MG63 (cell line): ENCODE measurements around the gene ADAMTS1. TPM values are rescaled to one million over a fixed set of nuclear protein-coding genes. Genes with fewer than 3 reads are reported as not detected.

Source experiments
- DNase-seq: peaks from one replicate; pipeline ENCODE4 v3.0.0-alpha.2; 2020
- H3K27me3 ChIP-seq: fragments of 250-450 bp; sonication (Bioruptor Pico); 2 replicates; pipeline ENCODE4 v1.5.1; 2020; ENCODE audit warnings: mild to moderate bottlenecking, moderate library complexity
- H3K36me3 ChIP-seq: fragments of 250-450 bp; sonication (Bioruptor Pico); 2 replicates; pipeline ENCODE4 v1.5.1; 2020; ENCODE audit warnings: mild to moderate bottlenecking, moderate library complexity
- H3K4me3 ChIP-seq: fragments of 250-450 bp; sonication (Bioruptor Pico); 2 replicates; pipeline ENCODE4 v1.5.1; 2020; ENCODE audit warnings: mild to moderate bottlenecking, moderate library complexity
- H3K9me3 ChIP-seq: fragments of 250-450 bp; sonication (Bioruptor Pico); 2 replicates; pipeline ENCODE4 v1.5.1; 2020; ENCODE audit warnings: mild to moderate bottlenecking, moderate library complexity
- total RNA-seq: library from RNA; depleted of rRNA; stranded (reverse); fragments of >200 nt; shearing (Covaris generic); gene quantifications from 2 replicates; pipeline ENCODE4 v1.2.3, GENCODE V29; 2014; ENCODE audit warnings: low replicate concordance; rRNA removed

The ADAMTS1 gene
- total RNA-seq, 1 experiment from 2014 or later: 172 TPM

DNA sequence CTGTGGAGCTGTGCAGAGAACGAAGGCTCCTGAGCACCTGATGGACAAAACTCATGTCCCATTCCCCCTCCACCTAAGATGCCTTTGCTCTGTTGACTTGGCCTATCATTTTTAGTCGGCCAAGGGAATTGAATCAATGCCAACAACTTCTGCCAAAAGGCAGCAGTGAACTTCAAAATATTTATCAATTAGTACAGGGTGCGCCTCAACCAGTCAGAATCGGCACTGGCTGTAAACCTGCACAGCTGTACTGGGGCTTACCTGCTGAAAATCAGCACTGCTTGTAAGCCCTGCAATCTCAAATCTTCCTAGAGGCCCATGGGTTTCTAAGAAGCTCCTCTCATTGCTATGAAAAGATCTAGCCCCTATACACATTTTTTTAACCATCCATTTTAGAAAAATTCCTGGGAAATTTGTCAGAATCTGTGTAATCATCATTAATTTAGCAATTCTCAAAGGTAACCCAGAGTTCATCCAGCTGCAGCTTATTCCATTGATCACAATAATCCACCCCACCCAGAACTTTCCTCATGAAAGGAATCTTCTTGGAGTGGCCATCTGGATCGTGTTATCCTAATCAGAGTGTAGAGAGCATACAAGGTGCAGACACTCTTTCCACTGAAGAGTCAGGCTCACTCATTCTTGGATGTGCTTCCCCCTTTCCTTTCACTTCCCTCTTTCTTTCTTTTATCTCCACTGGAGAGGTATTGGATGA lies 40.2 kb downstream of the ADAMTS1 start:
- no peak for DNase-seq
- H3K36me3 ChIP-seq: no peaks in the 10 kb centered on the region
- H3K27me3 ChIP-seq: no peaks in the 10 kb centered on the region
- no peaks in the 10 kb centered on the region; the same call in 1 of the 2 replicates for H3K9me3 ChIP-seq
- H3K4me3 ChIP-seq: no peak overlapping the region

DNA sequence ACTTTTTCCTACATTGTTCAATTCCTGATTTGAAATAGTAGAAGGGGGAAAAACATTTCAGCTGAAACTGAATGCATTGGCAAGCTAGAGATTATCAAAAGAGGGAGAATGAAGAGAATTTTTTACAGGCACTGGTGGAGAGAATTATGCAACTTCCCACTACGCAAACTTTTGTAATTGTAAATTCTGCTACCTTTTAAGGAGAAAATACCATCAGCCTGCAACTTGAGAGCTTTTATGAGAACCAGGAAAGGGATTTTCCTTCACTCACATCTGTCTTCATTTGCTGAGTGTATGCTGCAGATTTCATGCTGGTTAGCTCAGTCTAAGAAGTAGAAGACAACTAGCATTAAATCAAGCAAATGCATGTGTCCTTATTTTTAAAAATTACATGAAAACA lies 43.7 kb downstream of the ADAMTS1 start:
- no peak overlapping the region for H3K4me3 ChIP-seq
- H3K36me3 ChIP-seq: no peaks in the 10 kb centered on the region
- DNase-seq: no peak
- no peaks in the 10 kb centered on the region; the same call in 1 of the 2 replicates for H3K9me3 ChIP-seq
- H3K27me3 ChIP-seq: no peaks in the 10 kb centered on the region

DNA sequence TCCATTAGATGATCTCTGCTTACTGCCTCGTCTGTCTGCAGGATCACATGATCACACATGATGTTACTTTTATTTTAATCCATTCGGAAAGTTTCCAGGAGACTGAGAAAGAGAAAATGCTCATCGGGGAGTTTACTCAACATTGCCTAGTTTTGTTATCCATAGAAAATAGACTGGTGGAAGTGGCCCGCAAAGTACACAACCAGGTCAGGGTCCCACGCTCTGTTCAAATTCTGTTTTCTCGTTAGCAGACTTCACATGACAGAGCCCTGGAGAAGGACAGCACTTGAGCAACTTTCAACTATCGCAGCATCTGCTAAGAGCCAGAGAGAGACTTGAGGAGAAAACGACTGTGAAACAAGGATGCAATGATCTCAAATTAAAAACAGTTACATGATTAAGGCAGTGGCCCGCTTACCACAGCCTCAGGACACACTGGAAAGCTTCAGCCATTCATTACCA lies 44.2 kb downstream of the ADAMTS1 start:
- H3K4me3 ChIP-seq: no peak overlapping the region
- no peaks in the 10 kb centered on the region for H3K27me3 ChIP-seq

DNA sequence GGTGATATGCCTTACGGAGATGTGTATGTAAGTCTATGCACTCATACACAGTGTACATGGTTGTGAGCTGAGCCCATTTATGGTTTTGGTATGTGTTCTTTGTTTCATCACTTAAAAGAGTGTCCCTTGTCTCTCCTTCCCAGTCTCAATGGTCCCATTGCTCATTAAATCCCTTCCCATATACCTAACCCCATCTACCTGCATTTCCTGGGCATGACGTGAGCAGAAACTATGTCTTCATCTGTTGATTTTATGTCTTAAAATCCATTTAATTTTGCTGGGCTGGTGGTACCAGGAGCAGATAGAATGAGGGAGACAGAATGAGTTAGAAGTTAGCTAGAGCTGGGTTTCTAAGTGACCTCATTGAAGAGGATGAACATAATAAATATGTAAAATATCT lies 44.8 kb downstream of the ADAMTS1 start:
- DNase-seq: no peak
- Histone ChIP-seq H3K36me3 (no peaks in the 10 kb centered on the region), H3K4me3 (no peak overlapping the region), H3K9me3 (no peaks in the 10 kb centered on the region; the same call in 1 of the 2 replicates), H3K27me3 (no peaks in the 10 kb centered on the region)

More for the DNA sequence above, 44.2 kb downstream of the ADAMTS1 start:
- Histone ChIP-seq H3K36me3 (no peaks in the 10 kb centered on the region), H3K9me3 (no peaks in the 10 kb centered on the region; the same call in 1 of the 2 replicates)
- DNase-seq: no peak

DNA sequence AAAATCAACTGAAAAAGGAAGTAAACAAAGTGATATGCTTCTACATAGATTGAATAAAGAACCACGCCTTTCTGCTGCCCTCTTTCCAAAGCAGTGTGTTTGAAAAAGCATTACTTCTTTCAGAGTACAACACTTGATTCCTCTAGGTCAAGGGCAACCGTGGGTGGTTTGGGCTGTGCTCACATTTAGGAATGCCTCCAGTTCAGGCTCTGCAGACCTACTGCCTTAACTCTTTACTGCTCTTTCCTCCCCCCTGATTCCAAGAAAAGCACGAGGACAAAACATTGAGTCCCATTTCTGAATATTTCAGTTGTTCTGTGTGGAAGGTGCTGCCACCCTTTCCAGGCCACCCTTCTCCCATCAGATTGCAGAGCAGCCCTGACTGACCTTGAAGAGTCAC lies 45.2 kb downstream of the ADAMTS1 start:
- DNase-seq: no peak
- no peaks in the 10 kb centered on the region for H3K27me3 ChIP-seq
- H3K9me3 ChIP-seq: no peaks in the 10 kb centered on the region; the same call in 1 of the 2 replicates

DNA sequence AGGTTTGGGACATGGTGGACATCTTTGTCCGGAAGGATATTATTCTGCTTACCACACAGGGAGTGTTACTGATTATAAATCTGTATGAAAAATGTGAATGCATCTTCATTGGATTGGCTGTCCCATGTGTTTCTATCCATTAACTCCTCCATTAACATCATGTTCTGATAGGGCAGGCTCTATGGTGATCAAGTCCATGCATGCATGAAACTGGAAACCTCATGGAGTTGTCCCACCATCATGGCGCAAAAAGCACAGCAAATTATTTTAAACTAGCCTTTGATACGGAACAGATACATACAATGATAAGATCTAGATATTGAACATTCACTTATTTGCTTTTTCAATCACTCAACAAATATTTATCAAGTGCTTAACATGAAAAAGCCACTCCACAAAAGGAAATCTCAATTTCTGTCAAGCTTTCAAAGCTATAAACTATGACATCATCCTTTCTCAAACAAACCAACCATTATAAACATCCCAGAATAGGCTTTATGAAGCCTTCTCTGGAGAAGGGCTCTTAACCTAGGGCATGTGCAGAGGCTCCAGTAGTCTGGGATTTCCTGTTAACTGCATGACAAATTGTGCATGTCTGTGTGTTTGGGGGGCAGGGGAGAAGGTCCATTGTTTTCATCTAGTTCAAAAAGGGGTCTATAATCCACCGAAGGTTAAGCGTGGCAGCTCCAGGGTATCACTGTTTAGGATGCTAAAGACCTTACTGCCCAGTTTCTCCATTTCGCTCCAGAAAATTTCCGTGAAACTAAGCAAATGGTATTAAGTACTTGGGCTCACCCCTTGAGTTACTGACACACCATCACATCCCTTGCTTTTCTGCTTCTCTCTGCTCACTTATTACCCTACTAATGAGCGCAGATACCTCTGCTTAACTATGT lies 46.1 kb downstream of the ADAMTS1 start:
- H3K27me3 ChIP-seq: no peaks in the 10 kb centered on the region
- H3K4me3 ChIP-seq: no peak overlapping the region
- no peaks in the 10 kb centered on the region for H3K36me3 ChIP-seq
- no peak for DNase-seq
- no peaks in the 10 kb centered on the region for H3K9me3 ChIP-seq

More for the DNA sequence above, 45.2 kb downstream of the ADAMTS1 start:
- H3K36me3 ChIP-seq: no peaks in the 10 kb centered on the region
- no peak overlapping the region for H3K4me3 ChIP-seq

DNA sequence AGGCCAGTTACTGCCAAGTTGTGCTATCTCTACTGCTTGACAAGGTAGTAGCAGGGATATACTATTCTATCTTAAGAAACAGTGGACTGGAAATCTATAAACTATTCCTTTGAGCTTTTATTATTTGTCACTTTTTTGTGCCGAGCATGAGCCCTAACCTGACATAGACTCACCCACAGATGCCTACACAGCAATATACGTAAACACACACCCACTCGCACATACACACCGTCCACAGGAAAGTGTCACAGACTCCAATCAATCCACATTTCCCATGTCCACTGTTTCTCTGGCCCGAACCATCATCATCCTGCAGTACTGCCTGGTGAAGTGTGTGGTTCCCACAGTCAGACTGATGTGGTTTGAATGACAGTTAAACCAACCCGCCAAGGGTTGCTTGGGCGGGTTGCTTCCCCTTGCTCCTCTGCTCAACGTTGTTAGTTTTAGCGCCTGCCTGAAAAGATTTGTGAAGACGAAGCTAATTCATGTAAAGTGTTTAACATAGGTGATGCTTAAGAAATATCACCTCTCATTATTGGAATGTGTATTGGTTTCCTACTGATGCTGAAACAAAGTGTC lies 47.2 kb downstream of the ADAMTS1 start:
- H3K4me3 ChIP-seq: no peak overlapping the region
- no peaks in the 10 kb centered on the region for H3K9me3 ChIP-seq
- DNase-seq: no peak
- no peaks in the 10 kb centered on the region for H3K36me3 ChIP-seq
- no peaks in the 10 kb centered on the region for H3K27me3 ChIP-seq

DNA sequence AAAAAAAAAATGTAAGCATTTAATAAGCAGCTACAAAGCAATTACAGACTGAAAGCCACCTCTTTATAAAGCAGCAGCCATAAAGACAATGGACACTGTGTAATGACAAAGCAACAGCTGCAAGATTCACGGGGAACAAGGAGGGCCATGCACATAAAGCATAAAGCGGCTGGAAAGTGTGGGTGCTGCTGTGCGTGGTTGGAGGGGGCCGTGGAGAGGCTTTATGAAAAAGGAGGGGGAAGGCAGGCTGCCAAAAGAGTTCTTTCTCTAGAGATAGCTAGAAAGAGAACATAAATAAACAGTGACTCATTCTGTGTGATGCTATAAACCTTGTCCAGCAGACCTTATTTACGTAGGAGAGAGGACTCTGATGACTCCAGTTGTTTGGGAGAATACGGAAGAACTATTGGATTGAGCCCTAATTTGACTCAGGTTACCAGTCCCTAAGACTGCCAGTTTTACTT lies 49.3 kb downstream of the ADAMTS1 start:
- H3K9me3 ChIP-seq: no peaks in the 10 kb centered on the region
- H3K27me3 ChIP-seq: no peaks in the 10 kb centered on the region
- DNase-seq: peak; percentile 34
- no peak overlapping the region for H3K4me3 ChIP-seq
- H3K36me3 ChIP-seq: no peaks in the 10 kb centered on the region

DNA sequence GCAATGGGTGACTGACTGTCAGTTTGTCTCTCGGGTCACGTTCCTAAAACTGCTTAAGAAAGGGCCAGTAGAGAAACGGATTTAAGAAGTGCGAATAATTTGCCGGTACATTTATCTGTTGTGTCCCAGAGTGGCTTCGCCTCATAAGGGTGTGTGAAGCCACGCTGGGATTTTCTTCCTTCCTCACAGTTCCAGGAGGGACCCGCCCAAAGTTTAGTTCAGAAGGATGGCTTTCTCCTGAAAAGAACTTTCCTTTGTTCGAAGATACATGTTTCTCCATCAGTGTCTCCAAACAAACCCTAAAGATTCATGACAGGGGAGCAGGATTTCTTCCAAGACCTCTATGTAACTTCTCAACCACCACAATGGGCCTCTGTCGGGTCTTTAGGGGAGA lies 49.8 kb downstream of the ADAMTS1 start:
- Histone ChIP-seq H3K36me3 (no peaks in the 10 kb centered on the region), H3K27me3 (no peaks in the 10 kb centered on the region), H3K9me3 (no peaks in the 10 kb centered on the region), H3K4me3 (no peak overlapping the region)
- DNase-seq: no peak

DNA sequence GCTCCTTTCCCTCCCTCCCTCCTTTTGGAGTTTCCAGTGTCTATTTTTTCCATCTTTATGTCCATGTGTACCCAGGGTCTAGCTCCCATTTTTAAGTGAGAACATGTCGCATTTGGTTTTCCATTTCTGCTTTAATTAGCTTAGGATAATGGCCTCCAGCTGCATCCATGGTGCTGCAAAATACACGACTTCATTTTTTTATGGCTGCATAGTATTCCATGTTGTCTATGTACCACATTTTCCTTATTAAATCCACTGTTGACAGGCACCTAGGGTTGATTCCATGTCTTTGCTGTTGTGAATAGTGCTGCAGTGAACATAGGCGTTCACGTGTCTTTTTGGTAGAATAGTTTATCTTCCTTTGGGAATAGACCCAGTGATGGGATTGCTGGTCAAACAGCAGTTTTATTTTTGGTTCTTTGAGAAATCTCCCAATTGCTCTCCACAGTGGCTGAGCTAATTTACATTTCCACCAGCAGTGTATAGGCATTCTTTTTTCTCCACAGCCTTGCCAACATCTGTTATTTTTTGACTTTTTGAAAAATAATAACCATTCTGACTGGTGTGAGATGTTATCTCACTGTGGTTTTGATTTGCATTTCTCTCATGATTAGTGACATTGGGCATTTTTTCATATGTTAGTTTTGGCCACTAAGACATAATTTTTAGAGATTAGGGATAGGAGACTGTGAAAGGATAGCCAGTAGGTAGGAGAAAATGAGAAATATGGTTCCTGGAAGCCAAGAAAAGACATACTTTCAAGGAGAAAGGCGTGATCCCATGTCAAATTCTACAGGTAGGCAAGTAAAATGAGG lies 50.4 kb downstream of the ADAMTS1 start:
- no peaks in the 10 kb centered on the region for H3K36me3 ChIP-seq
- H3K9me3 ChIP-seq: no peaks in the 10 kb centered on the region
- H3K4me3 ChIP-seq: no peak overlapping the region
- no peaks in the 10 kb centered on the region for H3K27me3 ChIP-seq
- DNase-seq: no peak

DNA sequence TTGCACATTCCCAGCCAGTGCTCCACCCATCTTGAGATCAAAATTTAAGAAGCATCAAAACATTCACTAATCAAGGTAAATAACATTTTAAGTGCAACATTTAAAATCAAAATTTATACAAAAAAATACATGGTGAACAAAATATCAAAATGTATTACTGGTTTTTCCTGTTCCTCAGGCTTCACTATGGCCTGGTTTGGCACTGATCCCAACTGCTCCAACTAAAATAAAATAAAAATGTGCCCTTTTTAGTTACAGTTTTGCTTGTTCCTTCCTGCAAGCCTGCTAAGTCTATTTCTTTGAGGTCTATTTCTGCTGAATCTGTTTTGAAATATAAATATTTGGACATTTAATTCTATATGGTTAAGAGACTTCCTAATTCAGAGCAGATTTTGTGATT lies 54.9 kb downstream of the ADAMTS1 start:
- no peaks in the 10 kb centered on the region for H3K27me3 ChIP-seq
- no peak overlapping the region for H3K4me3 ChIP-seq
- no peaks in the 10 kb centered on the region for H3K36me3 ChIP-seq
- H3K9me3 ChIP-seq: no peaks in the 10 kb centered on the region
- no peak for DNase-seq

DNA sequence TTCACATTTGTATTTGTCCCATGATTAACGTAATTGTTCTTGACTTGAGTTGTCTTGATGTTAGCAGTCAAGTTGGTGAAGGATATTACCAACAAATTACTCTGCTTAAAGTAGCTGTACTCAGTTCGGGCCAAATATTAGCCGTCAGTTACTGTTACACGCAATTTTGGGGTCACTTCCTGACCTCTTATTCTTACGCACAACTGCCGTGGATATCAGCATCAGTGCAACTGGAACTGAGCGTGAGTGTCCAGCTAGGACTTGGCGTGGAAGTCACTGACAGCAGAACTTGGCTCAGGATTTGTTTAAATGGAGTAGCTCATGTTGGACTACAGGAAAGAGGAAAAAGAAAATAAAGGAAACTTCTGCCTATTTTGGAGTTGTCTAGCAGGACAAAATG lies 56.4 kb downstream of the ADAMTS1 start:
- no peak for DNase-seq
- H3K27me3 ChIP-seq: no peaks in the 10 kb centered on the region
- no peak overlapping the region for H3K4me3 ChIP-seq
- H3K9me3 ChIP-seq: no peaks in the 10 kb centered on the region
- no peaks in the 10 kb centered on the region for H3K36me3 ChIP-seq

Other genes starting within 250 kb of the ADAMTS1 start
- 8.4 and 10.3 TPM in 2 replicates for gene ADAMTS5, start 121.7 kb upstream of the ADAMTS1 start, total RNA-seq